BLaER1 treated with 17β-estradiol and CSF1 and Interleukin-3, amounts not matched to agents 10 nM and 100 nM (cell line): ENCODE data around the gene C16orf92.

Experiments used
- H3K27ac ChIP-seq, 11 experiments: shearing (Covaris generic); formaldehyde crosslinking; 2 replicates each; pipeline ENCODE4 v1.8.1; 2022
- H3K27me3 ChIP-seq, 11 experiments: shearing (Covaris generic); formaldehyde crosslinking; 2 replicates each; pipeline ENCODE4 v1.8.1; 2022
- H3K36me3 ChIP-seq, 11 experiments: shearing (Covaris generic); formaldehyde crosslinking; 2 replicates each; pipeline ENCODE4 v1.8.1; 2022
- H3K4me1 ChIP-seq, 10 experiments: shearing (Covaris generic); formaldehyde crosslinking; 2 replicates each; pipeline ENCODE4 v1.8.1; 2022
- H3K4me2 ChIP-seq, 11 experiments: shearing (Covaris generic); formaldehyde crosslinking; 2 replicates each; pipeline ENCODE4 v1.8.1; 2022
- H3K4me3 ChIP-seq, 10 experiments: shearing (Covaris generic); formaldehyde crosslinking; 2 replicates each; pipeline ENCODE4 v1.8.1; 2022
- H3K9ac ChIP-seq, 11 experiments: shearing (Covaris generic); formaldehyde crosslinking; 2 replicates each; pipeline ENCODE4 v1.8.1; 2022
- H3K9me3 ChIP-seq, 11 experiments: shearing (Covaris generic); formaldehyde crosslinking; replicated peaks in 1 of 11; 2 replicates each; pipeline ENCODE4 v1.8.1; 2022
- H4K20me1 ChIP-seq, 11 experiments: shearing (Covaris generic); formaldehyde crosslinking; 2 replicates each; pipeline ENCODE4 v1.8.1; 2022
- Cebpa-rat ChIP-seq, 11 experiments: shearing (Covaris generic); IDR thresholded peaks; 2 replicates each; pipeline ENCODE4 v1.8.1; 2022

Gene C16orf92

GRCh38 chr16:30052671-30053372 is 29.8 kb downstream of the C16orf92 start:
- H3K27ac ChIP-seq = peak overlapping the region in 10 of 11 experiments; percentile 30 to 89 (median 85); a peak in 19 of 22 replicates
- H4K20me1 ChIP-seq = no peaks in the 10 kb centered on the region; a peak in 1 of 22 replicates
- 0 out of 22 replicates have a peak, but pooled peaks of 1 of the 11 experiments have one; percentile 4 for TF ChIP-seq Cebpa-rat (IDR thresholded peaks at IDR 0.05)
- H3K4me2 ChIP-seq = peak overlapping the region; percentile 91 to 100 (median 98)
- H3K4me3 ChIP-seq = peak overlapping the region; percentile 75 to 89 (median 79)
- peaks cover 18 to 41% (median 36%) of the 10 kb centered on the region in 10 experiments for H3K4me1 ChIP-seq
- H3K36me3 ChIP-seq = no peaks in the 10 kb centered on the region
- H3K9ac ChIP-seq = peak overlapping the region; percentile 74 to 90 (median 85)
- no peaks in the 10 kb centered on the region for H3K9me3 ChIP-seq
- no peaks in the 10 kb centered on the region for H3K27me3 ChIP-seq

GRCh38 chr16:30053376-30054015 is 30.5 kb downstream of the C16orf92 start:
- TF ChIP-seq Cebpa-rat (IDR thresholded peaks at IDR 0.05) = no peak
- Histone ChIP-seq H3K27me3 (no peaks in the 10 kb centered on the region), H3K9ac (peak overlapping the region; percentile 74 to 90 (median 85)), H3K9me3 (no peaks in the 10 kb centered on the region), H3K4me2 (peak overlapping the region; percentile 91 to 100 (median 98)), H4K20me1 (no peaks in the 10 kb centered on the region; a peak in 1 of 22 replicates), H3K27ac (peak overlapping the region in 10 of 11 experiments; percentile 30 to 89 (median 85); a peak in 18 of 22 replicates), H3K36me3 (no peaks in the 10 kb centered on the region), H3K4me1 (peaks cover 18 to 41% (median 36%) of the 10 kb centered on the region in 10 experiments), H3K4me3 (peak overlapping the region; percentile 75 to 89 (median 79))

- H3K4me2 ChIP-seq = peak overlapping the region in 10 of 11 experiments; percentile 91 to 100 (median 98); a peak in 14 of 22 replicates
- H3K27me3 ChIP-seq = no peaks in the 10 kb centered on the region
- no peak for TF ChIP-seq Cebpa-rat (IDR thresholded peaks at IDR 0.05)
Observed at GRCh38 chr16:30054451-30054850, 31.5 kb downstream of the C16orf92 start.

GRCh38 chr16:30054959-30055553 is 32.1 kb downstream of the C16orf92 start:
- Histone ChIP-seq H3K9ac (peak overlapping the region in 6 of 11 experiments; percentile 7 to 85 (median 38); a peak in 6 of 22 replicates), H3K4me3 (no peak overlapping the region), H3K27me3 (no peaks in the 10 kb centered on the region), H3K4me2 (peak overlapping the region in 7 of 11 experiments; percentile 91 to 99 (median 97); a peak in 3 of 22 replicates), H3K27ac (no peak overlapping the region), H3K9me3 (no peaks in the 10 kb centered on the region), H4K20me1 (no peaks in the 10 kb centered on the region; a peak in 1 of 22 replicates), H3K36me3 (peaks cover 0 to 12% (median 5%) of the 10 kb centered on the region in 11 experiments; a peak in 5 of 22 replicates), H3K4me1 (peaks cover 18 to 41% (median 37%) of the 10 kb centered on the region in 10 experiments)
- TF ChIP-seq Cebpa-rat (IDR thresholded peaks at IDR 0.05) = no peak

More at GRCh38 chr16:30054451-30054850, 31.5 kb downstream of the C16orf92 start:
- Histone ChIP-seq H4K20me1 (no peaks in the 10 kb centered on the region; a peak in 1 of 22 replicates), H3K9ac (peak overlapping the region in 7 of 11 experiments; percentile 1 to 90 (median 44); a peak in 6 of 22 replicates), H3K36me3 (peaks cover 0 to 6% (median 0%) of the 10 kb centered on the region in 11 experiments; a peak in 4 of 22 replicates), H3K4me3 (no peak overlapping the region; a peak in 1 of 20 replicates), H3K27ac (no peak overlapping the region), H3K4me1 (peaks cover 18 to 41% (median 36%) of the 10 kb centered on the region in 10 experiments), H3K9me3 (no peaks in the 10 kb centered on the region)

GRCh38 chr16:30060346-30060745 is 37.3 kb downstream of the C16orf92 start:
- no peak for TF ChIP-seq Cebpa-rat (IDR thresholded peaks at IDR 0.05)
- peaks cover 0 to 13% (median 7%) of the 10 kb centered on the region in 11 experiments; a peak in 5 of 22 replicates for H3K36me3 ChIP-seq
- H3K4me2 ChIP-seq = peak overlapping the region in 7 of 11 experiments; percentile 30 to 60 (median 35); a peak in 10 of 22 replicates
- no peak overlapping the region for H3K4me3 ChIP-seq
- no peaks in the 10 kb centered on the region for H3K9me3 ChIP-seq
- 0 out of 22 replicates have a peak overlapping the region, but pooled peaks of 1 of the 11 experiments have one; percentile 14 for H3K27ac ChIP-seq
- H3K9ac ChIP-seq = no peak overlapping the region
- peaks cover 15 to 34% (median 27%) of the 10 kb centered on the region in 10 experiments for H3K4me1 ChIP-seq
- no peaks in the 10 kb centered on the region; a peak in 1 of 22 replicates for H4K20me1 ChIP-seq
- H3K27me3 ChIP-seq = no peaks in the 10 kb centered on the region

GRCh38 chr16:30060836-30061554 is 38.0 kb downstream of the C16orf92 start:
- peaks cover 15 to 33% (median 27%) of the 10 kb centered on the region in 10 experiments for H3K4me1 ChIP-seq
- H4K20me1 ChIP-seq = peaks cover 3 to 4% (median 4%) of the 10 kb centered on the region in 11 experiments; a peak in 21 of 22 replicates
- no peak for TF ChIP-seq Cebpa-rat (IDR thresholded peaks at IDR 0.05)
- H3K9me3 ChIP-seq = no peaks in the 10 kb centered on the region
- H3K36me3 ChIP-seq = peaks cover under 1 to 13% (median 9%) of the 10 kb centered on the region in 11 experiments; a peak in 13 of 22 replicates
- H3K9ac ChIP-seq = 0 out of 22 replicates have a peak overlapping the region, but pooled peaks of 3 of the 11 experiments have one; percentile 11 to 19 (median 12)
- no peaks in the 10 kb centered on the region for H3K27me3 ChIP-seq
- H3K4me2 ChIP-seq = peak overlapping the region in 8 of 11 experiments; percentile 16 to 60 (median 34); a peak in 11 of 22 replicates
- no peak overlapping the region for H3K4me3 ChIP-seq
- H3K27ac ChIP-seq = 0 out of 22 replicates have a peak overlapping the region, but pooled peaks of 1 of the 11 experiments have one; percentile 14

- no peaks in the 10 kb centered on the region for H3K9me3 ChIP-seq
- H3K4me2 ChIP-seq = peak overlapping the region; percentile 88 to 99 (median 94)
- peaks cover 24 to 37% (median 31%) of the 10 kb centered on the region in 11 experiments for H3K36me3 ChIP-seq
- no peak for TF ChIP-seq Cebpa-rat (IDR thresholded peaks at IDR 0.05)
- peak overlapping the region; percentile 86 to 99 (median 98) for H3K4me3 ChIP-seq
- H3K4me1 ChIP-seq = peaks cover 32 to 52% (median 45%) of the 10 kb centered on the region in 10 experiments
- peaks cover 27 to 28% (median 28%) of the 10 kb centered on the region in 11 experiments for H4K20me1 ChIP-seq
- peak overlapping the region; percentile 88 to 97 (median 93) for H3K9ac ChIP-seq
- no peaks in the 10 kb centered on the region for H3K27me3 ChIP-seq
- peak overlapping the region; percentile 70 to 98 (median 94) for H3K27ac ChIP-seq
Observed at GRCh38 chr16:30063278-30063892, 40.4 kb downstream of the C16orf92 start.
